ENCODE results near the gene ACTR8.

The ACTR8 gene

DNA sequence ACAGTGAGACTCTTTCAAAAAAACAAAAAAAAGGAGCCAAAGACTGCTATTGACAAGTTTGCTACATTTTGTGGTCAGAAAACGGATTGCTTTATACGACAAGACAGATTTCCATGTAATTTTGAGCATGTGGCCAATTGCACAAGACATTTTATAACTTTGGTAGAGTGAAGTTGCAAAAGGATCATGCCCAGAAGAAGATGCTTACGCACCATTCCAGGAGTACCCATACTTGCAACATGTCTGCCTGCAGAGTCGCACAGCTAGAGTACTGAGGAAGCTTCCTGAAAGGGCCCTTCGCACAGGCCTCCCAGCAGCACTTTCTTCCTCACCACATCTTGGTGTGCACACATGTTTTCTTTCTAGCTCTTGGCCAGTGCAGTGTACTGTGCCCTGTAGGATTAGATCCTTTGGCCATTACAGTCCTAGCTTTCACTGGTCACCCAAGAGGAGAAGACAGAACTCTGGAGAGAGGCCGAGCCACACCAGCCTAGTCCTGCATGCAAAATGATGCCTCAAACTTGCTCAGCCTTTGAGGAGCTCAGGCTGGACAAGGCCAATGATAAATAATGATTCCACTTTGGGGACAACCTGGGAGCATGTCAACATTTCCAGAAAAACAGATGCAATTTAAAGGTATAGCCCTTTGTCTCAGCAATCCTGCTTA is 47.4 kb downstream of the ACTR8 start:
- no peak for DNase-seq (ENCODE audit: low read depth in 2 of 2)

- no peak for DNase-seq (ENCODE audit: low read depth in 2 of 2)
These were observed 48.3 kb downstream of the ACTR8 start for GRCh38 chr3:53833700-53834099.

DNA sequence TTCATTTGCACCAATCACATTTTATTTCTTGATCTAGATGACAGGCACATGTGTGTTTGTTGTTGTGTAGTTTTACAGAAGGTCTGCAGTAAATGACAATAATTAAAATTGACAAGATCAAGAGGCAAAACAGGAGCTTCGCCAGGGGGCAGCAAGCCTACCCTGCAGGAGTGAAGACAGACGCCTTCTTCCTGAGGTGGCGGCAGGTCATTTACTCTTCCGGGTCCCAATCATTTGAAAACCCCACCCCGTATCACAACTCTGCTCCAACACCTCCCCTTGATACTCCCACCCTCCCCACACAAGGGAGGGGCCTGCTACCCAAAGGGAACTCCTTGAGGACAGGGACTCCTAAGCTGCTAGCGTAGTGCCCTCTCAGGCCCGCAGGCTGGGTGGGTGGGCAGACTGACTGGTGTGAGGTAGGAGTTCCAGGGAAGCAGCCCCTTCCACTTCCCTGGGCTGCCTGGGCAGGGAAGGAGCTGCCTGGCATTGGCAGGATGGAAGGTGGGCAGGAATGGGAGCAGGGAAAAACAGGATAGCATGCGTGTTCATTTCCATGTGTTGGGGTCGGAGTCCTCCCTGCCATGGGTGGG is 48.8 kb downstream of the ACTR8 start:
- no peak for DNase-seq (ENCODE audit: low read depth in 2 of 2)

DNA sequence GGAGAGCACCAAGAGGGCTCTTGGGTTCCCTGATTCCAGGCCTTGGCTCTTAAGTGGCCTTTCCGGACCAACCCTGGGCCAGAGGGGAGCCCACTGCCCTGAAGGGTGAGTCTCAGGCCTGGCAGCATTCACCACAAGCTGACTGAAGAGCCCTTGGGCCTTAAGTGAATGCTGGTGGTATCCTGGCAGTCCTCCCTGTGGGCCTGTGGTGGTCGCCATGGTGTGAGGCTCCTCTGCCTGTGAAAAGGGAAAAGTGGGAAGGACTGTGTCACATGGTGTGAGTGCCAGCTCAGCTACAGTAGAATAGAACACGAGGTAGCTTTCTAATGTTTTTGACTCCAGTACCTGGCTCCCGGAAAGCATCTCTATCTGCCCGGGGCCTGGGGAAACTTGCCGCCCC is 51.0 kb downstream of the ACTR8 start:
- DNase-seq (ENCODE audit: low read depth in 2 of 2): no peak

GRCh38 chr3:53829605-53830004 is 52.3 kb downstream of the ACTR8 start:
- DNase-seq (ENCODE audit: low read depth in 2 of 2): no peak

GRCh38 chr3:53828581-53828980 is 53.4 kb downstream of the ACTR8 start:
- no peak for DNase-seq (ENCODE audit: low read depth in 2 of 2)

GRCh38 chr3:53826048-53826447 is 55.9 kb downstream of the ACTR8 start:
- DNase-seq (ENCODE audit: low read depth in 2 of 2): no peak

DNA sequence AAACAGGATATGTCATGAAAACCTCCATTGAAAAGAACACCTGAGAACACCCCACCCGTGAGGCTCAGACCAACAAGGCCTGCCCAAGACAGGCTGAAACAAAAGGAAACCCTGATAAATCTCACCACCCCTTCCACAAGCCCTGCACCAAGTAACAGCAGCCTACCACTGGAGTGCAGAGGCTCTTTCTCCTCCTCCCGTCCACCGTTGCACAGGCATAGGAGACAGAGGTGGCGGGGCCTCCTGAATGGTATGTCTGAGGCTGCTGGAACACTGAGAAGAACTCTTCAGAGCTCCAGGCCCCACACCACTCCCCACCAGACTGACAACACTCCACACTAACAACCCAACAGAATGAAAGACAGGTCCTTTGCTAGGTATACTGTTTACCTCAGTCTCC is 57.2 kb downstream of the ACTR8 start:
- no peak for DNase-seq (ENCODE audit: low read depth in 2 of 2)

- no peak for DNase-seq (ENCODE audit: low read depth in 2 of 2)
These were observed 57.8 kb downstream of the ACTR8 start for GRCh38 chr3:53823956-53824657.

DNA sequence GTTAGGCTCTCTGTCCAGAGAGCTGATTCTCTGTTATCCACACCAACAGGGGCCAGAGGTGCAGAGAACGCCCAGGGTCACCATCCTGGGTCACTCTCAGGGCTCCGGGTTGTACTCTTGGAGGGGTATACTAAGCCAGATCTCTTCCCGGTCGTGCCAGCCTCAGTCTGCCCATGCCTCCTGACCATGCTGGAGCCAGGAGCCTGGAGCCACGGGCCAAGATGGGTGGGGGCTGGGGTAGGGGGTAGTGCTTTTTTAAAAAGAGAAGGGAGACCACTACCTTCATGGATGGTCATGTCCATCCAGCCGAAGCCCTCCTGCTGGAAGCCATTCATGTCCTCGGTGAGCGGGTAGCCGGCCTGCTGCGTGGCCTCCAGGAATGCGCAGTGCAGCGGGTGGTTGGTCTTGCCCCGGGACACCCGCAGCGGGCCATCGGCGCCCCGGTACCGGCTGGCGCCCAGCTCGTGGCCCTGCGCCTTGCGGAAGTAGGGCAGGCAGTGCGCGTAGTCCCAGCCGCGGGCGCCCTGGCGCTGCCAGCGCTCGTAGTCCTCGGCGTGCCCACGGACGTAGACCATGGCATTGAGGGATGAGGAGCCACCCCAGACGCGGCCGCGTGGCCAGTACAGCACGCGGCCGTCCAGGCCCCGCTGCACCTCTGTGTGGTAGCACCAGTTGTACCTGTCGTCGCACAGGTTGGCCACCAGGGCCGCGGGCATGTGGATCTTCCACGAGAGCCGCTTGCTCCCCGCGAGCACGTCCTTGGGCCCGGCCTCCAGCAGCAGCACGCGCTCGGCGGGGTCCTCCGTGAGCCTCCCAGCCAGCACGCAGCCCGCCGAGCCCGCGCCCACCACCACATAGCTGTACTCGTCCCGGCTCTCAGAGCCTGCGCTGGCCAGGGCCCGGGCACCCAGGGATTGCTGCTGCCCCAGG is 58.7 kb downstream of the ACTR8 start:
- DNase-seq (ENCODE audit: low read depth in 2 of 2): no peak

DNA sequence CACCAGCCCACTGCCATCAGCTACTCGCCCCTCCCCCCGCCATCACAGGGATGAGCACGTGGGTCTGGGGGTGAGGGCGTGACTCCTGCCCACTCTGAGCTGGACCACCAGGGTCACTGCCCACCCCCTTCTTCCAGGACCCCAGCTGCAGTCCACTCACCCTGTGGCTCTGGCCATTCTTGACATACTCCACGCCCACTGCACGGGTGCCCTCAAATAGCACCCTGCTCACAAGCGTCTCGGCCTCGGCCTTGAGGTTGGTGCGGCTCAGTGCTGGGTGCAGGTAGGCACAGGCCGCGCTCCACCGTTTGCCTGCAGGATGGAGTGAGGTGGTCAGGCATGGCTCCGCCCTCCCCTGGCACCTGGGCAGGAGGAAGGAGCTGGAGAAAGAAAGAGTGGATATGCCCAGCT is 59.6 kb downstream of the ACTR8 start:
- no peak for DNase-seq (ENCODE audit: low read depth in 2 of 2)

GRCh38 chr3:53821631-53822121 is 60.3 kb downstream of the ACTR8 start:
- DNase-seq (ENCODE audit: low read depth in 2 of 2): no peak

- no peak for DNase-seq (ENCODE audit: low read depth in 2 of 2)
These were observed 61.0 kb downstream of the ACTR8 start for GRCh38 chr3:53820756-53821580.

GRCh38 chr3:53820084-53820483 is 61.9 kb downstream of the ACTR8 start:
- no peak for DNase-seq (ENCODE audit: low read depth in 2 of 2)

- no peak for DNase-seq (ENCODE audit: low read depth in 2 of 2)
These were observed 62.6 kb downstream of the ACTR8 start for GRCh38 chr3:53819163-53819868.

- DNase-seq (ENCODE audit: low read depth in 2 of 2): no peak
These were observed 63.5 kb downstream of the ACTR8 start for GRCh38 chr3:53818221-53819162.

- no peak for DNase-seq (ENCODE audit: low read depth in 2 of 2)
These were observed 64.1 kb downstream of the ACTR8 start for GRCh38 chr3:53817809-53818208.

GRCh38 chr3:53817211-53817610 is 64.7 kb downstream of the ACTR8 start:
- DNase-seq (ENCODE audit: low read depth in 2 of 2): no peak

Measured in stimulated activated CD4-positive, alpha-beta T cell treated with anti-CD3 and anti-CD28 coated beads, Interleukin-15, amount 100 ng/mL, for 48 hours (primary cell).